ENCODE measurements around the gene FLVCR2. TPM values are rescaled to one million over a fixed set of nuclear protein-coding genes. Genes with fewer than 3 reads are reported as not detected.

The FLVCR2 gene
- total and polyA plus RNA-seq, 2 of the 13 experiments (the other 11 are each of a cell fraction or from before 2014, with no cell fraction given) = 9.9 to 10.5 TPM

DNA sequence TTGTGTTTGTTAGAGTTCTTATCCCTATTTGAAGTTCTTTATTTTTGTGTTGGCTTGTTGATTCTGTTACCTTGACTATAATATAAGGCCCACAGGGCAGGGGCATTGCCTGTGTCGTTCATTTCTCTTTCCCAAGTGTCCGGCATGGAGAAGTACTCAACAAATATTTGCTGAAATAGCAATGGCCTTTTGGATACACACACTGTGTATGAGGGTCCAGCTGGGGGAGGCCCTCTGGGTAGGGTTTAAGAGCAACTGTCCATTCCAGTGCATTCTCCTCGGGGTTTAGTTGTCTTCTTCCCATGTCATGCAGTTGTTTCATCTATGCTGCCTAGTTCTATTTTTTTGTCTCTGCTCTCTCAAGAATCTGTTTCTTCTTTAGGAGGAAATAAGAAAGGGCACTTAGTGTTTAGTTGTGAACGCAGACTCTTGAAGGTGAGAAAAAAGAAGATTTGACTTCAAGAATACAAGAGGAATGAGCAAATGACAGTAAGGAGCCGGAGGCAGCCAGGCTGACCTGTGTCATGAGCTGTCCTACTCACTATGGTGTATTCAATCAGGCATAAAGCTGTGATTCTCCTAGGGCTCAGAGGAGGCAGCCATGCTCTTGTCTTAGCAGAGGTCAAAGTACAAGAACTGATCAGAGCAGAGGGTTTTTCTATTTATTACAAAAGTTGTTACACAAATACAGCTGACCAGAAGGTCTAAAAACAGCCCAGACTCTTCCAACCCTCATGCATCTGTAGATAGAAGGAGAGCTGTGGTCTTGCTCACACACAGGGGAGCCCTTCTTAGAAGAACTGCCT, 72.0 kb downstream of the FLVCR2 start (continued):
- TF ChIP-seq ZNF430 (CRISPR knock-in tag; IDR thresholded peaks at IDR 0.05) (no peak), RFX1 (IDR thresholded peaks at IDR 0.05) (peak; percentile 70), ZNF780A (CRISPR knock-in tag; IDR thresholded peaks at IDR 0.05) (no peak), KDM5A (IDR thresholded peaks at IDR 0.05; ENCODE audit: borderline replicate concordance, low read length) (peak; percentile 49; the same call in 1 of the 2 replicates), SIX4 (CRISPR knock-in tag; IDR thresholded peaks at IDR 0.05) (no peak), TCF12 (IDR thresholded peaks at IDR 0.05) (no peak), TCF12 (CRISPR knock-in tag; IDR thresholded peaks at IDR 0.05) (no peak), CCDC6 (CRISPR knock-in tag; IDR thresholded peaks at IDR 0.05) (no peak), HNF4G (IDR thresholded peaks at IDR 0.05; ENCODE audit: borderline replicate concordance, low read depth, low read length) (peak; percentile 75; the same call in 1 of the 2 replicates), HNF4G (CRISPR knock-in tag; IDR thresholded peaks at IDR 0.05; ENCODE audit: borderline replicate concordance, low read depth) (0 out of 2 replicates have a peak, but pooled peaks have one; percentile 9), NCOA2 (CRISPR knock-in tag; IDR thresholded peaks at IDR 0.05) (0 out of 2 replicates have a peak, but pooled peaks have one; percentile 61)
- TF ChIP-seq, protein P1, sequence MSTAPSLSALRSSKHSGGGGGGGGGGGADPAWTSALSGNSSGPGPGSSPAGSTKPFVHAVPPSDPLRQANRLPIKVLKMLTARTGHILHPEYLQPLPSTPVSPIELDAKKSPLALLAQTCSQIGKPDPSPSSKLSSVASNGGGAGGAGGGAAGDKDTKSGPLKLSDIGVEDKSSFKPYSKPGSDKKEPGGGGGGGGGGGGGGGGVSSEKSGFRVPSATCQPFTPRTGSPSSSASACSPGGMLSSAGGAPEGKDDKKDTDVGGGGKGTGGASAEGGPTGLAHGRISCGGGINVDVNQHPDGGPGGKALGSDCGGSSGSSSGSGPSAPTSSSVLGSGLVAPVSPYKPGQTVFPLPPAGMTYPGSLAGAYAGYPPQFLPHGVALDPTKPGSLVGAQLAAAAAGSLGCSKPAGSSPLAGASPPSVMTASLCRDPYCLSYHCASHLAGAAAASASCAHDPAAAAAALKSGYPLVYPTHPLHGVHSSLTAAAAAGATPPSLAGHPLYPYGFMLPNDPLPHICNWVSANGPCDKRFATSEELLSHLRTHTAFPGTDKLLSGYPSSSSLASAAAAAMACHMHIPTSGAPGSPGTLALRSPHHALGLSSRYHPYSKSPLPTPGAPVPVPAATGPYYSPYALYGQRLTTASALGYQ (CRISPR knock-in tag; IDR thresholded peaks at IDR 0.05) = 0 out of 2 replicates have a peak, but pooled peaks have one; percentile 26
- TF ChIP-seq, protein P2, sequence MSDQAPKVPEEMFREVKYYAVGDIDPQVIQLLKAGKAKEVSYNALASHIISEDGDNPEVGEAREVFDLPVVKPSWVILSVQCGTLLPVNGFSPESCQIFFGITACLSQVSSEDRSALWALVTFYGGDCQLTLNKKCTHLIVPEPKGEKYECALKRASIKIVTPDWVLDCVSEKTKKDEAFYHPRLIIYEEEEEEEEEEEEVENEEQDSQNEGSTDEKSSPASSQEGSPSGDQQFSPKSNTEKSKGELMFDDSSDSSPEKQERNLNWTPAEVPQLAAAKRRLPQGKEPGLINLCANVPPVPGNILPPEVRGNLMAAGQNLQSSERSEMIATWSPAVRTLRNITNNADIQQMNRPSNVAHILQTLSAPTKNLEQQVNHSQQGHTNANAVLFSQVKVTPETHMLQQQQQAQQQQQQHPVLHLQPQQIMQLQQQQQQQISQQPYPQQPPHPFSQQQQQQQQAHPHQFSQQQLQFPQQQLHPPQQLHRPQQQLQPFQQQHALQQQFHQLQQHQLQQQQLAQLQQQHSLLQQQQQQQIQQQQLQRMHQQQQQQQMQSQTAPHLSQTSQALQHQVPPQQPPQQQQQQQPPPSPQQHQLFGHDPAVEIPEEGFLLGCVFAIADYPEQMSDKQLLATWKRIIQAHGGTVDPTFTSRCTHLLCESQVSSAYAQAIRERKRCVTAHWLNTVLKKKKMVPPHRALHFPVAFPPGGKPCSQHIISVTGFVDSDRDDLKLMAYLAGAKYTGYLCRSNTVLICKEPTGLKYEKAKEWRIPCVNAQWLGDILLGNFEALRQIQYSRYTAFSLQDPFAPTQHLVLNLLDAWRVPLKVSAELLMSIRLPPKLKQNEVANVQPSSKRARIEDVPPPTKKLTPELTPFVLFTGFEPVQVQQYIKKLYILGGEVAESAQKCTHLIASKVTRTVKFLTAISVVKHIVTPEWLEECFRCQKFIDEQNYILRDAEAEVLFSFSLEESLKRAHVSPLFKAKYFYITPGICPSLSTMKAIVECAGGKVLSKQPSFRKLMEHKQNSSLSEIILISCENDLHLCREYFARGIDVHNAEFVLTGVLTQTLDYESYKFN (CRISPR knock-in tag; conservative IDR thresholded peaks at IDR 0.05) = peak; percentile 74
- TF ChIP-seq, protein P3, sequence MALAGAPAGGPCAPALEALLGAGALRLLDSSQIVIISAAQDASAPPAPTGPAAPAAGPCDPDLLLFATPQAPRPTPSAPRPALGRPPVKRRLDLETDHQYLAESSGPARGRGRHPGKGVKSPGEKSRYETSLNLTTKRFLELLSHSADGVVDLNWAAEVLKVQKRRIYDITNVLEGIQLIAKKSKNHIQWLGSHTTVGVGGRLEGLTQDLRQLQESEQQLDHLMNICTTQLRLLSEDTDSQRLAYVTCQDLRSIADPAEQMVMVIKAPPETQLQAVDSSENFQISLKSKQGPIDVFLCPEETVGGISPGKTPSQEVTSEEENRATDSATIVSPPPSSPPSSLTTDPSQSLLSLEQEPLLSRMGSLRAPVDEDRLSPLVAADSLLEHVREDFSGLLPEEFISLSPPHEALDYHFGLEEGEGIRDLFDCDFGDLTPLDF (CRISPR knock-in tag; IDR thresholded peaks at IDR 0.05) = no peak; the same call in 1 of the 2 replicates
- TF ChIP-seq, protein P4, sequence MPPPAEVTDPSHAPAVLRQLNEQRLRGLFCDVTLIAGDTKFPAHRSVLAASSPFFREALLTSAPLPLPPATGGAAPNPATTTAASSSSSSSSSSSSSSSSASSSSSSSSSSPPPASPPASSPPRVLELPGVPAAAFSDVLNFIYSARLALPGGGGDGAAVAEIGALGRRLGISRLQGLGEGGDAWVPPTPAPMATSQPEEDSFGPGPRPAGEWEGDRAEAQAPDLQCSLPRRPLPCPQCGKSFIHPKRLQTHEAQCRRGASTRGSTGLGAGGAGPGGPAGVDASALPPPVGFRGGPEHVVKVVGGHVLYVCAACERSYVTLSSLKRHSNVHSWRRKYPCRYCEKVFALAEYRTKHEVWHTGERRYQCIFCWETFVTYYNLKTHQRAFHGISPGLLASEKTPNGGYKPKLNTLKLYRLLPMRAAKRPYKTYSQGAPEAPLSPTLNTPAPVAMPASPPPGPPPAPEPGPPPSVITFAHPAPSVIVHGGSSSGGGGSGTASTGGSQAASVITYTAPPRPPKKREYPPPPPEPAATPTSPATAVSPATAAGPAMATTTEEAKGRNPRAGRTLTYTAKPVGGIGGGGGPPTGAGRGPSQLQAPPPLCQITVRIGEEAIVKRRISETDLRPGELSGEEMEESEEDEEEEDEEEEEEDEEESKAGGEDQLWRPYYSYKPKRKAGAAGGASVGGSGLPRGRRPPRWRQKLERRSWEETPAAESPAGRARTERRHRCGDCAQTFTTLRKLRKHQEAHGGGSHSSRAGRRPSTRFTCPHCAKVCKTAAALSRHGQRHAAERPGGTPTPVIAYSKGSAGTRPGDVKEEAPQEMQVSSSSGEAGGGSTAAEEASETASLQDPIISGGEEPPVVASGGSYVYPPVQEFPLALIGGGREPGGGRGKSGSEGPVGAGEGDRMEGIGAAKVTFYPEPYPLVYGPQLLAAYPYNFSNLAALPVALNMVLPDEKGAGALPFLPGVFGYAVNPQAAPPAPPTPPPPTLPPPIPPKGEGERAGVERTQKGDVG (CRISPR knock-in tag; IDR thresholded peaks at IDR 0.05; ENCODE audit: borderline replicate concordance) = 0 out of 2 replicates have a peak, but pooled peaks have one; percentile 28
- TF ChIP-seq, protein P5, sequence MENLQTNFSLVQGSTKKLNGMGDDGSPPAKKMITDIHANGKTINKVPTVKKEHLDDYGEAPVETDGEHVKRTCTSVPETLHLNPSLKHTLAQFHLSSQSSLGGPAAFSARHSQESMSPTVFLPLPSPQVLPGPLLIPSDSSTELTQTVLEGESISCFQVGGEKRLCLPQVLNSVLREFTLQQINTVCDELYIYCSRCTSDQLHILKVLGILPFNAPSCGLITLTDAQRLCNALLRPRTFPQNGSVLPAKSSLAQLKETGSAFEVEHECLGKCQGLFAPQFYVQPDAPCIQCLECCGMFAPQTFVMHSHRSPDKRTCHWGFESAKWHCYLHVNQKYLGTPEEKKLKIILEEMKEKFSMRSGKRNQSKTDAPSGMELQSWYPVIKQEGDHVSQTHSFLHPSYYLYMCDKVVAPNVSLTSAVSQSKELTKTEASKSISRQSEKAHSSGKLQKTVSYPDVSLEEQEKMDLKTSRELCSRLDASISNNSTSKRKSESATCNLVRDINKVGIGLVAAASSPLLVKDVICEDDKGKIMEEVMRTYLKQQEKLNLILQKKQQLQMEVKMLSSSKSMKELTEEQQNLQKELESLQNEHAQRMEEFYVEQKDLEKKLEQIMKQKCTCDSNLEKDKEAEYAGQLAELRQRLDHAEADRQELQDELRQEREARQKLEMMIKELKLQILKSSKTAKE (CRISPR knock-in tag; IDR thresholded peaks at IDR 0.05; ENCODE audit: borderline replicate concordance) = no peak

Data from HepG2 (cell line).